ENCODE data around the gene MEIS1.

- TF ChIP-seq POLR2A (IDR thresholded peaks at IDR 0.05) = no peak
- TF ChIP-seq, protein P1, sequence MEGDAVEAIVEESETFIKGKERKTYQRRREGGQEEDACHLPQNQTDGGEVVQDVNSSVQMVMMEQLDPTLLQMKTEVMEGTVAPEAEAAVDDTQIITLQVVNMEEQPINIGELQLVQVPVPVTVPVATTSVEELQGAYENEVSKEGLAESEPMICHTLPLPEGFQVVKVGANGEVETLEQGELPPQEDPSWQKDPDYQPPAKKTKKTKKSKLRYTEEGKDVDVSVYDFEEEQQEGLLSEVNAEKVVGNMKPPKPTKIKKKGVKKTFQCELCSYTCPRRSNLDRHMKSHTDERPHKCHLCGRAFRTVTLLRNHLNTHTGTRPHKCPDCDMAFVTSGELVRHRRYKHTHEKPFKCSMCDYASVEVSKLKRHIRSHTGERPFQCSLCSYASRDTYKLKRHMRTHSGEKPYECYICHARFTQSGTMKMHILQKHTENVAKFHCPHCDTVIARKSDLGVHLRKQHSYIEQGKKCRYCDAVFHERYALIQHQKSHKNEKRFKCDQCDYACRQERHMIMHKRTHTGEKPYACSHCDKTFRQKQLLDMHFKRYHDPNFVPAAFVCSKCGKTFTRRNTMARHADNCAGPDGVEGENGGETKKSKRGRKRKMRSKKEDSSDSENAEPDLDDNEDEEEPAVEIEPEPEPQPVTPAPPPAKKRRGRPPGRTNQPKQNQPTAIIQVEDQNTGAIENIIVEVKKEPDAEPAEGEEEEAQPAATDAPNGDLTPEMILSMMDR (IDR thresholded peaks at IDR 0.05) = no peak
Observed at GRCh38 chr2:66506265-66506664, 71.3 kb downstream of the MEIS1 start.
